ENCODE data around the gene GALNT5. TPM values are rescaled to one million over a fixed set of nuclear protein-coding genes. Genes with fewer than 3 reads are reported as not detected.

Gene GALNT5
- polyA plus RNA-seq, 1 experiment, result 22.6 TPM

DNA sequence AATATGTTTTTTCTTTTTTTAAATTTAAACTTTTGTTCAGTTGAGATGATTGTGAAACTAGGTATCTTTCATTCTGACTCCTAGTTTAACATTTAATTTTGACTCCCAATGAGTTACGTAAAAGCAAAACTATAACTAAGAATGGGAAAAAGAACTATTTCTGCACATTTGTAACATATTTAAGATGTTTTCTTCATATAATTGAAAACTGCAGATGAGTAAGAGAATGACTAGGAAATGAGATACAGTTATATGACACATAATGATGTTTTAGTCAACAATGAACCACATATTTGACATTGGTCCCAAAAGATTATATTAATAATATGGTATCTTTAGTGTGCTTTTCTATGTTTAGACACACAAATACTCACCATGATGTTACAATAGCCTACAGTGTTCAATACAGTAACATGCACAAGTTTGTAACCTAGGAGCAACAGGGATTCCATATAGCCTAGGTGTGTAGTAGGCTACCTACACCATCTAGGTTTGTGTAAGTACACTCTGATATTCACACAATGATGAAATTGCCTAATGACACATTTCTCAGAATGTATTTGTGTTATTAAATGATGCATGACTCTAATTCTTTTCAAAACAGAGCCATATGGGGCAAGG lies 55.5 kb downstream of the GALNT5 start:
- no peak for DNase-seq (ENCODE audit: low read depth)
- ChIA-PET CTCF (interaction anchor here (2.1 kb wide), 1 partner anchor 14 kb away, joined by 8 read pairs; no protein-coding TSS in a partner anchor), POLR2A (no interaction called here)
- Histone ChIP-seq H3K27me3 (ENCODE audit: control insufficient read depth, insufficient read depth, low read length) (no peaks in the 10 kb centered on the region), H3K4me3 (ENCODE audit: low read depth, low read length) (no peak overlapping the region), H3K36me3 (ENCODE audit: control insufficient read depth, insufficient read depth, low read length) (0 out of 2 replicates have a peak, but pooled peaks cover 1% of the 10 kb centered on the region)
- TF ChIP-seq, protein P1, sequence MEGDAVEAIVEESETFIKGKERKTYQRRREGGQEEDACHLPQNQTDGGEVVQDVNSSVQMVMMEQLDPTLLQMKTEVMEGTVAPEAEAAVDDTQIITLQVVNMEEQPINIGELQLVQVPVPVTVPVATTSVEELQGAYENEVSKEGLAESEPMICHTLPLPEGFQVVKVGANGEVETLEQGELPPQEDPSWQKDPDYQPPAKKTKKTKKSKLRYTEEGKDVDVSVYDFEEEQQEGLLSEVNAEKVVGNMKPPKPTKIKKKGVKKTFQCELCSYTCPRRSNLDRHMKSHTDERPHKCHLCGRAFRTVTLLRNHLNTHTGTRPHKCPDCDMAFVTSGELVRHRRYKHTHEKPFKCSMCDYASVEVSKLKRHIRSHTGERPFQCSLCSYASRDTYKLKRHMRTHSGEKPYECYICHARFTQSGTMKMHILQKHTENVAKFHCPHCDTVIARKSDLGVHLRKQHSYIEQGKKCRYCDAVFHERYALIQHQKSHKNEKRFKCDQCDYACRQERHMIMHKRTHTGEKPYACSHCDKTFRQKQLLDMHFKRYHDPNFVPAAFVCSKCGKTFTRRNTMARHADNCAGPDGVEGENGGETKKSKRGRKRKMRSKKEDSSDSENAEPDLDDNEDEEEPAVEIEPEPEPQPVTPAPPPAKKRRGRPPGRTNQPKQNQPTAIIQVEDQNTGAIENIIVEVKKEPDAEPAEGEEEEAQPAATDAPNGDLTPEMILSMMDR (IDR thresholded peaks at IDR 0.05; ENCODE audit: insufficient read depth, low read depth, low read length), result no peak

DNA sequence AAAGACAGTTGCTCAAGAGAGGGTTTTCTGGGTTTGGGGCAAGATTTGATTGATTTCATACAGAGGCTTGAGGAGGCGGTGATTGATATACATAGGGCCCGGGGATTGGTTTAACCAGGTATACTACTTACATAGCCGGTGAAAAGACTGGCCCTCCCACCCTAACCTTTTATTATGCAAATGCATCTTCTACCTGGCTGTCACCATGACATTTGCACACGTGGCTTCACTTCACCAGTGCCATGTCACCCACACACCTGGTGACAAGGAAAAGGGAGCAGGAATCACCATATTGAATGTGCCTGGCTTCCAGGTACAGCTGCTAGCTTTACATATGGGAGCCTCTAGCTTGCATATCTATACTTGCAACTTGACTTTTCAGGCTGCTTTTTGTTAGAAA lies 58.4 kb downstream of the GALNT5 start:
- no peak overlapping the region for H3K4me3 ChIP-seq (ENCODE audit: low read depth, low read length)
- no peaks in the 10 kb centered on the region for H3K27me3 ChIP-seq (ENCODE audit: control insufficient read depth, insufficient read depth, low read length)
- no peak for DNase-seq (ENCODE audit: low read depth)
- ChIA-PET POLR2A (no interaction called here), CTCF (interaction anchor here (1.1 to 4.8 kb wide), 3 partner anchors 12 to 20 kb away, joined by 3 to 28 read pairs (median 7); no protein-coding TSS in a partner anchor)
- H3K36me3 ChIP-seq (ENCODE audit: control insufficient read depth, insufficient read depth, low read length), result no peaks in the 10 kb centered on the region
- TF ChIP-seq, protein P1 (IDR thresholded peaks at IDR 0.05; ENCODE audit: insufficient read depth, low read depth, low read length), result no peak

DNA sequence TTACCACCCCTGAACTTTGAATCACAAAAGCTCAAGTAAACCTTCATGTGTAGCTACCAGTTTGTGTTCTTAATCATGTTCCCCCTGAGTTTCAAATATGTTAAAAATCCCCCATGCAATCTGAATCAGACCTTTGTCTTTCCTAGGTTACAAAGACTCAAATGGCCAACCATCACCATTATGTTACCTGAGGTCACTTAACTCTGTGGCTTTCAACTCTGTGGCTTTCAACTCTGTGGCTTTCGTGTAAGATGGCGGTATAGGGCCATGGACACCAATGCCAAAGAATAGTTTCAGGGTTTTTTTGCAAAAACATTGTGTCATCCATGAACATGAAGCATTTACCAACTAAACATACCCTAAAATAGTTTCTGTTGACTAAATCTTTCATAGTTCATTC lies 61.4 kb downstream of the GALNT5 start:
- no peaks in the 10 kb centered on the region for H3K36me3 ChIP-seq (ENCODE audit: control insufficient read depth, insufficient read depth, low read length)
- no peak for DNase-seq (ENCODE audit: low read depth)
- POLR2A ChIA-PET, result no interaction called here
- H3K4me3 ChIP-seq (ENCODE audit: low read depth, low read length), result no peak overlapping the region
- TF ChIP-seq, protein P1 (IDR thresholded peaks at IDR 0.05; ENCODE audit: insufficient read depth, low read depth, low read length), result no peak
- H3K27me3 ChIP-seq (ENCODE audit: control insufficient read depth, insufficient read depth, low read length), result no peaks in the 10 kb centered on the region; the same call in 1 of the 2 replicates
- CTCF ChIA-PET, result interaction anchor here (0.7 to 20.9 kb wide), 4 partner anchors 9 to 646 kb away, joined by 3 to 308 read pairs (median 28); no protein-coding TSS in a partner anchor

DNA sequence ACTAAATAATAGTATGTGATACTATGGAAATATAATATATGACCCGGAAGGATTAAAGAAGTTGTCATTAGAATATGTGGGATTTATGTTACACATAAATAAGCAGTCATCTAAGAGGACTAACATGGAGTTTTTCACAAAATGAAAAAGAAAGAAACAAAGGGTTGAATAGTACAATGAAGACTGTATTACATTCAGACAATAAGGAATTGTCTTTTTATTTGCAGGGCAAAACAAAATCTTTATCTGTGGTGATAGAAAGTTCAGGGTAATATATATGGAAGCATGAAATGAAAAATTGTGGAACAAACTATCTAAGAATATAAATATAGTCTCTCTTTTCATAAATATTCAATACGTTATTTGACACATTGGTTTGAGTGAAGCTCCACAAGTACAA lies 62.3 kb downstream of the GALNT5 start:
- POLR2A ChIA-PET, result no interaction called here
- CTCF ChIA-PET, result interaction anchor here (4.2 to 20.9 kb wide), 3 partner anchors 8 to 18 kb away, joined by 27 to 308 read pairs (median 28); no protein-coding TSS in a partner anchor
- Histone ChIP-seq H3K4me3 (ENCODE audit: low read depth, low read length) (no peak overlapping the region), H3K36me3 (ENCODE audit: control insufficient read depth, insufficient read depth, low read length) (no peaks in the 10 kb centered on the region), H3K27me3 (ENCODE audit: control insufficient read depth, insufficient read depth, low read length) (peaks cover 2% of the 10 kb centered on the region)
- TF ChIP-seq, protein P1 (IDR thresholded peaks at IDR 0.05; ENCODE audit: insufficient read depth, low read depth, low read length), result no peak
- no peak for DNase-seq (ENCODE audit: low read depth)

DNA sequence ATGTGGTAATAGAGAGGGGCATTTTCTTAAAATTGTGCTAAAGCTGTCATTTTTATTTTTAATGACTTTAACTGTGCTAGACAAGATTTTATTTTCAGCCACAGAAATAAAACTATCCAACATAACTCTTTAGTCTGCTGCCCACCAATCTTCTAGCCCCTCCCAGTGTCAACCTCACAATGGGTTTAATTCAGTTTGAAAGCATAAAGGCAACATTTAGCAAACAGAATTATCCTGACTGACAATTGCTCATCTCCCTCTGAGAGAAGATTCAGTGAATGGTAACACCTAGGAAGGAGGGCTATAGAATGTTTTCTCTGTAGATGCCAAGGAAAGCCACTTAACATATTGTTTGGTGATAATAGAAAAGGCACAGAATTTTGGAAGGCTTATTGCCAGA lies 62.9 kb downstream of the GALNT5 start:
- no peak for DNase-seq (ENCODE audit: low read depth)
- Histone ChIP-seq H3K27me3 (ENCODE audit: control insufficient read depth, insufficient read depth, low read length) (peaks cover 2% of the 10 kb centered on the region), H3K36me3 (ENCODE audit: control insufficient read depth, insufficient read depth, low read length) (no peaks in the 10 kb centered on the region), H3K4me3 (ENCODE audit: low read depth, low read length) (no peak overlapping the region)
- TF ChIP-seq, protein P1 (IDR thresholded peaks at IDR 0.05; ENCODE audit: insufficient read depth, low read depth, low read length), result no peak
- CTCF ChIA-PET, result interaction anchor here (1.3 to 20.9 kb wide), 3 partner anchors 16 to 19 kb away, joined by 10 to 308 read pairs (median 27); no protein-coding TSS in a partner anchor
- POLR2A ChIA-PET, result no interaction called here

Measured in BJ (cell line).